ENCODE results near the gene ADGRB3.

DNA sequence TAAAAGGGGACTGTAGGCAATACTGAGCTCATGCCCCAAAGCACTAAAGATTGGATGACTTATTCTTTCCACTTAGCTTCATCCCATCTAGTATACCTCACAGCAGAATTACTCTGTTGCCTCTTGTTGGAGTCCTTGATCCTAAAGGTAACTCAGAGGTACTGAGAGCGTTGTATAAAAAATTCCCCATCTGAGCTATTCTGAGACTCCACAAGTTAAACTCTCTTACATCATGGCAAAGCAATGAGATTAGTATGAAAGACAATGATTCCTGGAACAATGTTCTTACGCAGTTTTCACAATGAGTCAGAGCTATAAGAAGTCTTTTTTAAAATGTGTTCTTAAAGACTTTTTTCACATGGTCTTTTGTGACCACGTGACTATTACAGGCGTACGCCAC, 370.1 kb downstream of the ADGRB3 start:
- TF ChIP-seq, protein P1, sequence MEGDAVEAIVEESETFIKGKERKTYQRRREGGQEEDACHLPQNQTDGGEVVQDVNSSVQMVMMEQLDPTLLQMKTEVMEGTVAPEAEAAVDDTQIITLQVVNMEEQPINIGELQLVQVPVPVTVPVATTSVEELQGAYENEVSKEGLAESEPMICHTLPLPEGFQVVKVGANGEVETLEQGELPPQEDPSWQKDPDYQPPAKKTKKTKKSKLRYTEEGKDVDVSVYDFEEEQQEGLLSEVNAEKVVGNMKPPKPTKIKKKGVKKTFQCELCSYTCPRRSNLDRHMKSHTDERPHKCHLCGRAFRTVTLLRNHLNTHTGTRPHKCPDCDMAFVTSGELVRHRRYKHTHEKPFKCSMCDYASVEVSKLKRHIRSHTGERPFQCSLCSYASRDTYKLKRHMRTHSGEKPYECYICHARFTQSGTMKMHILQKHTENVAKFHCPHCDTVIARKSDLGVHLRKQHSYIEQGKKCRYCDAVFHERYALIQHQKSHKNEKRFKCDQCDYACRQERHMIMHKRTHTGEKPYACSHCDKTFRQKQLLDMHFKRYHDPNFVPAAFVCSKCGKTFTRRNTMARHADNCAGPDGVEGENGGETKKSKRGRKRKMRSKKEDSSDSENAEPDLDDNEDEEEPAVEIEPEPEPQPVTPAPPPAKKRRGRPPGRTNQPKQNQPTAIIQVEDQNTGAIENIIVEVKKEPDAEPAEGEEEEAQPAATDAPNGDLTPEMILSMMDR (conservative IDR thresholded peaks at IDR 0.05; ENCODE audit: low read depth, low read length) = no peak
- no peak for TF ChIP-seq EZH2 (IDR thresholded peaks at IDR 0.05; ENCODE audit: borderline replicate concordance, low read depth, low read length, poor library complexity, severe bottlenecking)

Data from A673 (cell line).